CD4-positive, alpha-beta T cell treated with Interferon alpha-2 for 1 hour (primary cell): Measurements from ENCODE around the gene ELOVL5.

ENCODE experiments used
- DNase-seq, 2 donors: peaks; one replicate each; pipeline ENCODE4 v3.0.0-alpha.2; 2020 to 2022

Gene ELOVL5

DNA sequence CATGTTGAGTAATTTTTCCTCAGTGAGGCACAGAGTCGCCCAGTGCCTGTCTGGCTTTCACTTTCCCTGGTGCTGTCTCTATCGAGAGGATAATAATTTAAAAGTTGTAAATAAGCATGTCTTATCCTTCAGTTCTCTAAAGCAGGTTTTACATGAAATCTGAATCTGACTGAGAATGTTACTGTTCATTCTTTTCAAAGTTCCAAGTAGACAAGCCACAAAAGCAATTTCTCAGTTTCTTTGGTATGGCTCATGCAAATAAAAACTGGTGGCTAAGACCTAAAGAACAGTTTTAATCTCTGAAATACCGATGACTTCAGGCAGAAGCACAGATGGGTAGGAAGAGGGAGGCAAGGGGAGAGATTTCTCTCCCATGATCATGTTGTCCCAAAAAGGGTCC is 112.5 kb downstream of the ELOVL5 start:
- DNase-seq: no peak

DNA sequence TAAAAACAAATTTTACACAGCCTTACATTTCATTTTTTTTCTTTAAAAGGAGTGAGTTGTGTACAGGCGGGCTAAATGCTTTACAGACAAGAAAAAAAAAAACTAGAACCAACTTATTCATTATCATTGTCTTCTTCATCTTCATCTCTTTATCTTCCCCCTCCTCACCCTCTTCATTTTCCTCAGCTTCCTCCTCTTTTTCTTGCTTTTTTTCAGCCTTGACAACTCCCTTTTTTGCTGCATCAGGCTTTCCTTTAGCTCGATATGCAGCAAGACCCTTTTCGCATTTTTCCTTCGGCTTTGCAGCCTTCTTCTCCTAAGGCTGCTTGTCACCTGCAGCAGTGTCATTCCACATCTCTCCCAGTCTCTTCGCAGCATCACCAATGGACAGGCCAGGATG is 113.2 kb downstream of the ELOVL5 start:
- DNase-seq: no peak

DNA sequence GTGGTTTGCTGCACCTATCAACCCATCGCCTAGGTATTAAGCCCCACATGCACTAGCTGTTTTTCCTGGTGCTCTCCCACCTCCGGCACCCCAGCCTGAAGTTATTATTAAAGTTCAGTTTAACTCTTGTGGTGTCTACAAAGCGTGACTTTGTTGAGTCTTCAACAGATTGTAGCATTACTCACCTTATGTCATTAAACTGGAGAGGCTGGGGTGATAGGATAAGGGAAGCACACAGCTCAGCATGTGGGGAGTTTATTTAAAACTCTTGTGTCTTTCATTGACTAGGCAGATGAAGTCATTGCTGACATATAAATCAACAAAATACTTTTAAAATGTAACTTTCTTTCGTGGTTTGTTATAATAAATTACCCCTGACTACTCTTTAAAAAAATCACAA is 115.4 kb downstream of the ELOVL5 start:
- no peak for DNase-seq

DNA sequence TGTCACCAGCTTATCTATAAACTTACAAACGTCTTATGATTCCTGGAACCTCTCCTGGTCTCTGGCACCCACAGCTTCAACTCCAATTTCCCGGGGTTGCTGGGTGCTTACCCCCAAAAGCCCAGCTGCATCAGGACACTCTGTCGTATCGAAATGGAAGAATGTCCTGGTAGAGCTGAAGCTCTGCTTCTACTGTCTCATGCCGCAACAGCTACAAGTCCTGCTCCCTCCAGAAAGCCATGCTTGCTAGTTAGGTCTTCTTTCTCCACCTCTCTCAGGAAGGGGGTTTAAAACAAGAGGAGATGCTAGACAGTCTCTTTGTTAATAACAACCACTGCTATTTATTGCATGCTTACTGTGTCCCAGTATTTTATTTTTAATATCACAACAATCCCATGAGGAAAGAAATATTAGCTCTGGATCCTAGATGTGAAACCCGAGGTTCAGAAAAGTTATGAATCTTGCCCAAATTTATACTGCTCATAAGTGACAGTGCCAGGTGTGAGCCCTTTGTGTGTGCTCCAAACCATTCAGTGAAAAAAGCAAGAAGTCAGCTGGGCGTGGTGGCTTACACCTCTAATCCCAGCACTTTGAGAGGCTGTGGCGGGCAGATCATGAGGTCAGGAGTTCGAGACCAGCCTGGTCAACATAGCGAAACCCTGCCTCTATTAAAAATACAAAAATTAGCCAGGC is 117.8 kb downstream of the ELOVL5 start:
- no peak for DNase-seq

DNA sequence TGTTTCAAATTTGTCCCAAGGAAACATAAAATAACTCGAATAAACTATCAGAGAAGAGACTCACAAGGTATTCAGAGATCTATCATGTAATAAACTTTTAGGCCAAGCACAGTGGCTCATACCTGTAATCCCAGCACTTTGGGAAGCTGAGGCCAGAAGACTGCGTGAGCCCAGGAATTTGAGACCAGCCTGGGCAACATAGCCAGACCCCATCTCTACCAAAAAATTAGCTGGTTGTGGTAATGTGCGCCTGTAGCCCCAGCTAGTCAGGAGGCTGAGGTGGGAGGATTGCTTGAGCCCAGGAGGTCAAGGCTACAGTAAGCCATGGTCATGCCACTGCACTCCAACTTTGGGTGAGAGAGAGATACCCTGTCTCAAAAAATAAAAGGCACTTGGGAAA is 120.9 kb downstream of the ELOVL5 start:
- DNase-seq: no peak

DNA sequence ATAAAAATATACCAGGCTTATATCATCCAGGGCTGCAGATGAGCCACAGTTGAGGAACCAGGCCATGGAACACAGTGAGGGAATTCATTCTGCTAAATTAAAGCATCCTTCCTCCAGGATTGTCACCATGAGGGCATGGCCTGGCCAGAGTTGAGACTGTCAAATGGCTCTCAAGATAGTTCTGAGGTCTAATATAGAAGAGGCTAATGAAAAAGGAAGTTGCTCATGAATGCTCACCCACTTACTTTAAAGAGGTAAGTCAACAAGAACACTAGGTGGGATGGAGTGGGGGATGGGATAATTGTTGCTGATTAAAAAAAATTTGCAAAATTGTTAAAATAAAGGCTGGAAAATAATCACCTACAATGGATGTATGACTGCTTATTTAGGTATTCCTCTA is 128.1 kb downstream of the ELOVL5 start:
- DNase-seq: no peak
